ENCODE results near the gene RYK.
"Not testable (repeated sequence)": the region's sequence is repeated elsewhere in the genome, so short reads cannot be mapped to it uniquely, and the experiment has no call there.

The RYK gene

DNA sequence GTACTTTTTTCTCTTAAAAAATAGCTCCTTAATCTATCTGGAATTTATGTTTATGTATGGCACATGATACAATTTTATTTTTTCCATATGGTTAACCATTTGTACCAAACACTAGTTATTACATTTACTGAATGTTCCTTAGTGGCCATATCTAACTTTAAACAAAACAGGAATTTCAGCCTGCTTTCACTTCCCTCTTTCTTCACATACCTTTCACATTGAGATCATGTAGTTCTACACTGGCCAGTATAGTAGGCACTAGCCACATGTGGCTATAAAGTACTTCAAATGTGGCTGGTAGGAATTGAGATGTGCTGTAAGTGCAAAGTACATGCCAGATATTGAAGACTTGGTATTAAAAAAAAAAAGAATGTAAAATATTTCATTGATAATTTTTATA lies 4.7 kb upstream of the RYK start:
- no peak for DNase-seq (ENCODE audit: low read depth in 1 of 2, low spot score in 1 of 2)

DNA sequence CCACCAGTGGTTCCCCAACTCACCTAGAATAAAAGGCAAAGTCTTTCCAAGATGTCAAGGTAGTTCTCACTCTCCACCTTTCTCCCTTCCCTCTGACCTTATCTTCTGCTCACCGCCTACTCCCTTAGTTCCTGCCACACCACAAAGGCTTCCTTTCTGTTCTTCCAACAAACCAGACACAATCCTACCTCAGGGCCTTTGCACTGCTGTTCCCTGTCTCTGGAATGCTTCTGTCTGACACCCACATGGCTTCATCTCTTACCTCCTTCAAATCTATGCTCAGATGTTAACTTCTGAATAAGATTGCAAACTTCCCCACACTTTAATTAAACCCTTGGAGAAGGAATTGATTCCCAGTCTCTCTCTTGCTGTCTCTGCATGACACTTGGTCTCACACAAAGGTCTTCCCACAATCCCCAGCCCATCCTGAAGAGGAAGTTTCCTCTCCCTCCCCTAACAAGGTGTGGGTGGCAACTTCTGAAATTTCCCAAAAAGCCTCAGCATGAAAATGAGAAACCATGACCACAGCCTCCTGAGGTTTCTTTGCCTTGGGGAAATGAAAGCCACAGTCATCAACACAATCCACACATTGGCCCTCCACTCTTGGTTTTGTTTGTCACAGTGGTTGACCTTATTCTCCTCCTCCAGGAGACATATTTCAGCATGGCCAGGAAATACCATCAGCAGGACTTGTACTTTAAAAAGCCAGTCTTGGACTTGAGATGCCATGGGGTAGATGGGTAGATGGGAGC lies 3.0 kb upstream of the RYK start:
- DNase-seq (ENCODE audit: low read depth in 1 of 2, low spot score in 1 of 2): no peak

DNA sequence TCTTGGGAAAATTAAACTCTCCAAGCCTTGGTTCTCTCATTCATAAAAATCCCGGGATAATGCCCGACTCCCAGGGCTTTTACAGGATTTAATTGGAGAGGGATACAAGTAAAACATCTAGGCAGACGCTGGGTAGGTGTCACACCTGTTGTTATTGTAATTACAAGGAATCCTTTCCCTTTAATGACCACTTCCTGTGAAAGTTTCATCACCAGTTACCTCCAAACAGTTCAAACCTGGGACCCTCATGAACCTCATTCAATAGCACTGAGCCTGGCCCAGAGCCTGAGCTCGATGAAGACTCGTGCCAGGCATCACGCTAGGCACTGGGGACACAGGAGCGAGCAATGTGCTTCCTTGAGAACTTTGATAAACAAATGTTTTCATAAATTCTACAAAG lies 2.1 kb upstream of the RYK start:
- no peak for DNase-seq (ENCODE audit: low read depth in 1 of 2, low spot score in 1 of 2)

DNA sequence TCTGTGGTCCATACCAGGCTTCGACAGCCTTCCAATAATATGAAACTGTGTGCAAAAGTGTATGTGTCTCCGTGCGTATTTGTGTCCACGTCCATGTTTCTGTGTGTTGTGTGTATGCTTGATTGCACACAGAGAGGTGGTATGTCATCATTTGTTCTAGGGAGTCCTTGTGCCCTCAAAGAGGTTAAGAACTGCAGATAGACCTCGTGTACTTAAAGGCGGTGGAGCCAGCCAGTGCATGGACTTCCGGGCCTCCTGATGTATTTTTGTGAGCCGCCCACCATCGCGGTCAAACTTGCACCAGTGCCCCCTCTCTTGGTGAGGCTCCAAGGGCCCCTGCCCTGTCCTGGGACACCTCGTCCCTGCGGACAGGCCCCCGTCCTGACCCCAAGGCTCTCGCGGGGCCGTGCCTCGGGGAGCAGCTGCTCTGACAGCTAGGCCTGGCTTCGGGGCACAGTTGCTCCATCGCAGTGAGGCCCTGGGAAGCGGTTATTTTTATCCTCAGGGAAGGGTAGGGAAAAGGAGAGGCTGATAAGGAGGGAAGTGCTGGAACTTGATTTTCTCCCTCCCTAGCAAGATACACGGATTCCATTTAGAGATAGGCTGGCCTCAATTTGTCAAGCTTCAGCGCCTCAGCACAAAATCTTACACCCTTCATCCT lies 1.2 kb upstream of the RYK start:
- DNase-seq (ENCODE audit: low read depth in 1 of 2, low spot score in 1 of 2): no peak

DNA sequence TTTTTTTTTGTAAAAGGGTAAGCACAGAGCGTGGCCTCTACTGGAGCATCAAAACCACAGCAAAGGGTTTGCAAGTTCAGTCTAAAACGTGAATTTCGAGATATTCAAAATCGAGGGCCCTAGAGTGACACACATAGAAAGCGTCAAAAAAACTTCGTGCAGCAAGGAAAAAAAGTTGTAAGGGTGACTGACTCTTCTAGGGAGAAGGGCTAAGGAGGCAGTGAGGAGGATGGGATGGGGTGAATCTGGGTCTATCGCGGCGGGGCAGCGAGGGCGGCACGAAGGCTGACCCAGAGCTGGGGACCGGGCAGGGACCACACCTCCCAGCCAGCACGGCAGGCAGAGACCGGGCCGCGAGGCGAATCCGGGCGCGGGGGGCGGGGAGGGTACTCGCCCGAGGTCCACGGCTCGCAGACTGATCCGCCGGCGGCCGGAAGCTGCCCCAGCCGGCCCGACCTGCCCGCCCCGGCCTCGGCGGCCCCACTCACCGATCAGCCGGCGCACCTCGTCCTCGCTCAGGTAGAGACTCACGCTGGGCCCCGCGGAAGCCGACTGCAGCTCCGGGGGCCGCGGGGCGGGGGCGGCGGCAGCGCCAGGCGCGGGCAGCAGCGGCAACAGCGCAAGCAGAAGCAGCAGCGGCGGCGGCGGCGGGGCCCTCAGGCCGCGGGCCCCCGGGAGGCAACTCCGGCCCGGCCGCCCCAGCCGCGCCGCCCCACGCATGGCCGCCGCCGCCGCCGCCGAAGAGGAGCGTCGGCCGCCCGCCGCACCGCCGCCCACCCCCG lies 533 bp downstream of the RYK start:
- peak; percentile 7 to 32 for DNase-seq (ENCODE audit: low read depth in 1 of 2, low spot score in 1 of 2)

DNA sequence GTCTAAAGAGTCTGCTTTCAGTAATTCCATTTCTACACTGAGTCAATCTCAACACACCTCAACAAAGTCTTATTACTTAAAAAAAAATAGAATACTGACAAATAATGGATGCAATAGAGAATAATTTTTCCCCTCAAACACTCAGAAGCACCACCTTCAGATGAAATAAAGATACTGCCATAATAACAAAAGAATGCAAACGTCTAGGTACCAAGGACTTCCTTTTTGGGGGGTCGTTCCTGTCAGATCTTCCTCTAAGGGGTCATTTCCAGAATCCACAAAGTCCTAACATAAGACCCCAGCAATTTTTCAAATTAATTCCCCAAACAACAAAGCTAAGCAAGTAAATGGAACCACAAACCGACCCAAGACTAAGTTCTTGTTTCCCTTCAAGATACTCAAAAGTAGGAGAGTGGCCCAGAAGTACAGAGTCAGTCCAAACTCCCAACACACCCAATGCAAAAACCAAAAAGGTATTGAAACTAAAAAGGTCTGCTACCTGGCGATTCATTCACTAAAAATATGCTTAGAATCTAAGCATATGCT lies 1.3 kb downstream of the RYK start:
- DNase-seq (ENCODE audit: low read depth in 1 of 2, low spot score in 1 of 2): no peak

DNA sequence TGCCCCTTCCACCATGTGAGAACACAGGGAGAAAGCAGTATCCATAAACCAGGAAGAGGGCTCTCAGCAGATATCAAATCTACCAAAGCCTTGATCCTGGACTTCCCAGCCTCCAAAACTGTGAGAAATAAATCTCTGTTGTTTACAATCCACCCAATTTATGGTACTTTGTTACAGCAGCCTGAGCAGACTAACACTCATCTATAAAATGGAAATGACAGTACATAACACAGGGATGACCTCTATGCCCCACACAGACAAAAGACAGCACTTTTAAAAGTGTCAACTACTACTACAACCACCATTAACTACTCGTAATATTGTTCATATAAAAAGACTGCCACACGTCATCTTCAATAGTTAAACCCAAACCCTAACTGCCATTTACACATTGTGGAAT lies 5.7 kb downstream of the RYK start:
- no peak for DNase-seq (ENCODE audit: low read depth in 1 of 2, low spot score in 1 of 2)

DNA sequence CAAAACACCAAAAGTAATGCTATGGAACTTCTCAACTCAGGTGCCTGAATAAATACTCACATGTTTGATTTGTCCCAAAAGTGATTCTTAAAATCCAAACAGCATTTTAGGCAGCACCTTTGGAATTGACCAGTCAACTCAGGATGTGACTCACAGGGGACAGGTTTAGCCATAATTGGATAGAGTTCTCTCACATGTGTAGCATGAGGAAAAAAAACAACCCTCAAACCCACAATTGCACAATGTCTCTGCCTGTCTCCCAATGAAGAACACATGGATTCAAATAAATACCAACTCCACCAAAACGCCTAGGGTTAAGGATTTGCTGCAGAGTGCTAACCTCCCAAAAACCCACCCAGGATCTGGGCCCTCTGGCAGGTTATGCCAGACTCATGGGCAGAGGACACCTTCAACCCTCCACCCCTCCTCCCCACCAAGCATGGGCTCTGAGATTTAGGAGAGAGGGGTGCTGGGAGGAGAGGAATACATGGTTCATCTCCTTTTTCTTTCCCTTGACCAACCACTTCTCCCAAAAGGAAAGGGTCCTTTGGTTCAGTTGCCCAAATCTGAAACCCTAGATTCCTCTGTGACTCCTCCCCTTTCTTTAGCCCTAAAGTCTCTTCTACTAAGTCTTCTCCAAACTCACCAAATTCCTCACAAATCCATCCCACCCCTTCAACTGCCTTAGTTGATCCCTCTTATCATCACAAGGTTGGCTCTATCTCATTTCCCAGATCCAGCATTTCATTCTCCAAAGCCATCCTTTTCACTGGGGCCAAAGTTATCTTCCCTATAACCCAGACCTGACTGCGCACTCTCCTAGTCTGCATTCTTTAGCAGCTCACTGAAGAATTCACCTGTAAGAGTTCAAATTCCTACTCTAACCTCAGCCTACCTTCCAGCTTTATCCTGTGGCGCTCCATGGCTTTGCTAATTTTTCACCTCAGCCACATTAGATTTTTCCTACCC lies 7.7 kb downstream of the RYK start:
- DNase-seq (ENCODE audit: low read depth in 1 of 2, low spot score in 1 of 2): no peak

DNA sequence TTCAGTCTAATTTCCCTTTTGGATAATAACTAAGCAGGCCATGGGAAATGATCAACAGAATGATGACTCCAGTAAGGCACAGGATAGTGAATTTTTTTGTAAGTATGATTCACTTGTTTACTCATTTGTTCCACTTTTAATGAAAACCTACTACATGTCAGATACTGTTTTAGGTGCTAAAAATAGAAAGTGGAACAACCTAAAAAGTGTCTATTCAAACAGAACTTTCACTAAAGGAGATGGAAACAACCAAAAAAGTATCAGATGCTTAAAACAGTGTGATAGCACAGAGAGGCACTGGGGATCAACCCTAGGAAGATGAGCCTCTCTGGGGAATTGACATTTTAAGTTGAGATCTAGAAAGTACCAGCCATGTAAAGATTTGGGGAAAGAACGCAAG lies 11.1 kb downstream of the RYK start:
- no peak for DNase-seq (ENCODE audit: low read depth in 1 of 2, low spot score in 1 of 2)

DNA sequence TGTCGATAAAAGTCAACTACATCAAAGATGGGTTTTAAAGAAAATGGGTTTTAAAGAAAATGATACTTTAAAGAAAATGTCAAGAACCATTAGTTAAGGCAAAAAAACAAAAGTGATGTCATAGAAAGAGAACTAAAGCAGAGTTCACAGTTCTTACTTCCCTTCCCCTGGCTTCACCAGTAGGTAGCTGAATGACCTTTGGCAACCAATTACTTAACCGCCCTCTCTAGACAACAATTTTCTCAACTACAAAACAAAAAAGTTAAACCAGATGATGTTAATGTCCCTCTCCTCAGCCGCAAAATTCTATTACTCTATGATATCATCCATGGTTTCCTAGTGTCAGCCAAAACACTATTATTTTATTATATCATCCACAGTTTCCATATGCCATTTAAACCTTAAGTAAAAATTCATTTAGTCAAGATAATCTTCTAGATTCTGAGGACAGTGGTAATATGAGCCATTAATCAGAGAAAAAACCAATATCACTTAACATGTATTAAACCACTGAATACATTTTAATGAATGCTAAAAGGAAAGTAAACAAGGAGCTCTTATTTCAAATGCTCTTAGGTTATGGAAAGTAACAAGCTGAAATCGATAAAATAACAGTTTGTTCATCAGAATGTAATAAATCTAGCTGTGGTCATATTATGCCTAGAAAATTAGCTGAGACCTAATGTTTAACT lies 13.1 kb downstream of the RYK start:
- no peak for DNase-seq (ENCODE audit: low read depth in 1 of 2, low spot score in 1 of 2)

DNA sequence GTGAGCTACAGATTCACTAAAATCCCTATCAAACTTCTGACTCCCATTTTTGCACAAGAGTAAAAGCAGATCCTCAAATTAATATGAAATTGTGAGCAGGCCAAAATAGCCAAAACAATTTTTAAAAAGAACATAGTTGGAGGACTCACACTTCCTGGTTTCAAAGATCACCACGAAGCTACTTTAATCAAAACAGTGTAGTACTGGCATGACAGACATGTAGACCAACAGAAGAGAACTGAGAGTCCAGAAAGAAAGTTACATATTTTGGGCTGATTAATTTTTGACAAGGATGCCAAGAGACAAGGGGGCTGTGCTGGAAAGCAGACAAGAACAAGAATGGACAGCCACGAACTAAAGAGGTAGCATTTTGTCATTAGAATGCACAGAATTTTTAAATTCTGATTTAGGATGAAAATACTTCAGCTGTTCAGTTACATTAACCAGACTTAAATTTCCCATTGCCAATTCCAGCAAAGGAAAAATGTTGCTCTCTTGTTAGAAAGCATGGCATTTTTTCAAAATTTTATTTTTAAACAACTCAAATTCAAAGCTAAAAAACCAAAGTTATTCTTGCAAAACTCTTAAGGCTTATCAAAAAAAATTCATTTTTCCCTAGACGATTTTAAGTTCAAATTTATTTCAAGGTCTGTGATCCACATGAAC lies 14.0 kb downstream of the RYK start:
- no peak for DNase-seq (ENCODE audit: low read depth in 1 of 2, low spot score in 1 of 2)

DNA sequence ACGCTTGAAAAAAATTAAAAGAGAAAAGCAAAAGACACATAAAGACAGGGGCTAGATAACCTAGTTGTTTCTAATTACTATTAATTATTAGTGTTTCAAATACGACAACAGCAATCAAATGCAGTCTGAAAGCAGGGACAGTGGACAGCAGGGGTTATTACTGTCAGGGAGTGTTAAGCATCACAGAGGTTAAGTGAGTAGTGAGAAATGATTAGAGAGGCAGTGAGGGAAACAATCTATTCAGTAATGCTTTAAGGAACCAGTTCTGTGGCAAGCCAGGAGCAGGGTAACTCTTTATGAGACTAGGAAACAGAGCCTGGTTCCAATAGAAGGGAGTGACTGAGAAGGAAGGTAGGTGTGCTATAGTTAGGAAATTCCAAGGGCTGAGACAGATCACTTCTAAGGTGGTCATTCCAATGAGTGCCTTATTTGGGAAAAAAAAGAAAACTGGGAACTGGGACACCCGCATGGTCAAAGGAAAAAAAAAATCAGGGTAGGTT lies 15.0 kb downstream of the RYK start:
- DNase-seq (ENCODE audit: low read depth in 1 of 2, low spot score in 1 of 2): no peak

DNA sequence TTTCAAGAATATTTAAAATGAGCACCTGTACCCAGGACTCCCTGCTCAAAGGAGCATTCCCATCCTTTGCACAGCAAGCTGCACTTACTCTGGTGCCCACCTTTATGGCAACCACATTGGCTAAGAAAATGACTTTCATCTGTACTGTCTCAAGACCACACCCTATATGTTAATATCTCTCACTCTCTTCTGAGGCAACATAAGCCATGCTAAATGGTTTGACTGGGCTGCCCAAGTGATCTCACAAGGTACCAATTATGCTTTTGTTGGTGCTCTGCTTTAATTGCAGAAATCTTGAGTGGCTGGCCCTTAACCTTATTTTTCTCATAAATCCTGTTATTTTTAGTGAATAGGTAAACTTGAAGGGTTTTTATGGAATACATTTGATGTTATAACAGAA lies 17.7 kb downstream of the RYK start:
- no peak for DNase-seq (ENCODE audit: low read depth in 1 of 2, low spot score in 1 of 2)

DNA sequence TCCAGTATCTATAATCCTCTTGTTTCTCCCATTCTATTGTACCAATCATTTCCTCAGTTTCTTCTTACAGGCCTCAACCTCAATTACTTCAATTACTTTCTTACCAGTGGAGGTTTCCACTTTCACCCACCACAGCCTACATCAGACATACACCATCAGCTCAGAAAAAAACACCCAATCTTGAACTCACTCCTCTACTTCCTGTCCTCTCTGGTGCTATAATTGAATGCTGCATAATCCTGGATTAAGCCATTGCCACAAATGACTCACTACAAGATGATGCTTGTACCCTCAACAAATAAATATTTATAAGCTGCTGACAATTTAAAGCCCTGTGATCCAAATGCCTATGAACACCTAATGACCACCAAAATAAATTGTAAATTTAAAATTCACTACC lies 18.5 kb downstream of the RYK start:
- DNase-seq (ENCODE audit: low read depth in 1 of 2, low spot score in 1 of 2): no peak

DNA sequence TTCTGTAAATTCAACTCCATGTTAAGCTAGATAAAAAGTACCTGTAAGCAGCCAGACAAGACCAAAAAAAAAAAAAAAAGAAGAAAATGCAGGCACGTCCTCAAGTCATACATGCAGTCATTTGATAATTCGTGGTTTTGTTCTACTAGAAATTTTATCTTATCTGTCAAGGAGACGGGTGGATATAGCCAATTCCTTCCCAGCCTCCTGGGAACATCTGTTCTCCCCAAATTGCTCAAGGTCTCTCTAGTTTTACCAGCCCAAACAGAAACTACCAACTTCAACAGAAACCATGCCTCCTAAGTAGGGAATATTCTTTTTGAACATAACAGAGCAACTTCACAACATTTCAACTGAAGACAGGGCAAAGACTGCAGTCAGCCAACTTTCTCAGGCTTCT lies 19.5 kb downstream of the RYK start:
- DNase-seq (ENCODE audit: low read depth in 1 of 2, low spot score in 1 of 2): no peak

DNA sequence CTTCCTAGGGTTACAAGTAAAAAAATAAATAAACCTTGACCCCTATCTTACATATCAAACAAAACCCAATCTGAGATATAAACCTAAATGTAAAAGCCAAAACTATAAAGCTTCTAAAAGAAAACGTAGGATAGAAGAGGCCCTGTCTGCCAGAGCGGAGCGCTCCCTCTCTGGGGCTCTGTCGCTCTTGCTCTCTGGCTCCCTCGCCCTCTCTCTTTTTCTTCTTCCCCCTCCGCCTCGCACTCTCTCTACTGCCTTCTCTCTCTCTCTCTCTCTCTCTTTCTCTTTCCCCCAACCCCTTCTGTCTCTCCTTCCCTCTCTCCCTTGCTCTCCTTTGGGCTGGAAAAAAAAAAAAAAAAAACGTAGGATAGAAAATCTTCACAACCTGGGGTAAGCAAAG lies 21.6 kb downstream of the RYK start:
- DNase-seq (ENCODE audit: low read depth in 1 of 2, low spot score in 1 of 2): no peak

DNA sequence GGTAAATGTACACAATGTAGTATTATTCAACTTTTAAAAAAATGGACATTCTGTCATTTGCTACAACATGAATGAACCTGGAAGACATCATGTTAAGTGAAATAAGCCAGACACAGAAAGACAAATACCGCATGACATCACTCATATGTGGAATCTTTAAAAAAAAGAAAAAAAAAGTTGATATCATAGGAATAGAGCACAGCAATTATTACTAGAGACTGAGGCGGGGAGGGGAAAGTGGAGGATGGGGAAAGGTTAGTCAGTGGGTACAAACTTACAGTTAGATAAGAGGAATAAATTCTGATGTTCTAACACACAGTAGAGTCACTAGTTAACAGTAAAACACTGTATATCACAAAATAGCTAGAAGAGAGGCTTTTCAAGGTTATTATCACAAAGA lies 22.2 kb downstream of the RYK start:
- no peak for DNase-seq (ENCODE audit: low read depth in 1 of 2, low spot score in 1 of 2)

DNA sequence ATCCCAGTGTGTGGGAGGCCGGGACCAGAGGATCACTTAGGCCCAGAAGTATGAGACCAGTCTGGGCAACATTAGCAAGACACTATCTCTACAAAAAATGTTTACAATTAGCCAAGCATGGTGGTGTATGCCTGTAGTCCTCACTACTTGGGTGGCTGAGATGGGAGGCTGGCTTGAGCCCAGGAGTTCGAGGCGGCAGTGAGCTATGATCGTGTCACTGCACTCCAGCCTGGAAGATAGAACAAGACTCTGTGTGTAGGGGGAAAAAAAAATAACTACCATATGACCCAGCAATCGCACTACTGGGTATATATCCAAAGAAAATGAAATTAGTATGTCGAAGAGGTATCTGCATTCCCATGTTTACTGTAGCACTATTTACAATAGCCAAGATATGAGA lies 22.6 kb downstream of the RYK start:
- DNase-seq (ENCODE audit: low read depth in 1 of 2, low spot score in 1 of 2): no peak

DNA sequence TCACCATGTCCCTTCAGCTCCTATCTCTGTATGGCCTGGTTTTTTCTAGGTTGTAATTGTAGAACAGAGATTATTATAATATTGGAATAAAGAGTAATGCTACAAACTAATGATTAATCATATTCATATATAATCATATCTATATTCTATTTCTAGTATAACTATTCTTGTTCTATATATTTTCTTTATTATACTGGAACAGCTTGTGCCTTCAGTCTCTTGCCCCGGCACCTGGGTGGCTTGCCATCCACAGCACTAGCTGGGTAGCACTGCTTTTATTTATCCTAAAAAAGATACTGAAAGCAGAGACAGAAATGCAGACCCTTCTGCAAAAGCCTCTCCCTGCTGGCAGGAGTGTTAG lies 25.9 kb downstream of the RYK start:
- DNase-seq (ENCODE audit: low read depth in 1 of 2, low spot score in 1 of 2): not testable (repeated sequence)

DNA sequence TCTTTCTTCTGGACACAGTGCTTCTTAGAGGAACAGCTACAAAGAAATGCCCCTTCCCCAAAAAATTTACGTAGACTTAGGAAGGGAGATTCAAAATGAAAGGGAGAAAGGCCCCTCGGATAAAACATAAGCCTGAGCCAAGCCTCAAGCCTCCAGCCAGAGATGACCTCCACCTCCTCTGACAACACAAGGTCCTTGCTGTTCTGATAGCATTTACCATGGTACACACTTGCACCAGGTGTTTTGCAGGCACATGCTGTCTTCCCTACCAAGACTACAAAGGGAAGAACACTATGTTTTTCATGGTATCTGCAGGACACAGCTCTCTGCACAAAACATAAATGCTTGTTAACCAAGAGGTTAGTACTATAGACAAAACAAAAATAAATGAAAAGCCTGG lies 27.8 kb downstream of the RYK start:
- DNase-seq (ENCODE audit: low read depth in 1 of 2, low spot score in 1 of 2): no peak
